ENCODE results near the gene KRT15.

Gene KRT15

GRCh38 chr17:41551365-41551764, 32.7 kb upstream of the KRT15 start:
- TF ChIP-seq CTCF (IDR thresholded peaks at IDR 0.05; ENCODE audit: low read depth, low read length) = no peak
- DNase-seq (ENCODE audit: low read depth in 2 of 2) = peak; percentile 31 to 60
- no peak overlapping the region for H3K4me3 ChIP-seq (replicated peaks in 1 of 2; ENCODE audit: low read depth in 2 of 2, low read length in 2 of 2)

- TF ChIP-seq CTCF (IDR thresholded peaks at IDR 0.05; ENCODE audit: low read depth, low read length) = no peak
- DNase-seq (ENCODE audit: low read depth in 2 of 2) = peak in 1 of 2 donors; percentile 9
- H3K4me3 ChIP-seq (replicated peaks in 1 of 2; ENCODE audit: low read depth in 2 of 2, low read length in 2 of 2) = no peak overlapping the region
These were observed 30.9 kb upstream of the KRT15 start for GRCh38 chr17:41549596-41550039.

GRCh38 chr17:41548844-41549595, 30.3 kb upstream of the KRT15 start:
- H3K4me3 ChIP-seq (replicated peaks in 1 of 2; ENCODE audit: low read depth in 2 of 2, low read length in 2 of 2) = peak overlapping the region in 1 of 2 donors; percentile 18
- TF ChIP-seq CTCF (IDR thresholded peaks at IDR 0.05; ENCODE audit: low read depth, low read length) = peak; percentile 88
- DNase-seq (ENCODE audit: low read depth in 2 of 2) = peak; percentile 87 to 91

GRCh38 chr17:41547921-41548843, 29.5 kb upstream of the KRT15 start:
- no peak for TF ChIP-seq CTCF (IDR thresholded peaks at IDR 0.05; ENCODE audit: low read depth, low read length)
- peak overlapping the region in 1 of 2 donors; percentile 18 for H3K4me3 ChIP-seq (replicated peaks in 1 of 2; ENCODE audit: low read depth in 2 of 2, low read length in 2 of 2)
- DNase-seq (ENCODE audit: low read depth in 2 of 2) = peak; percentile 96 to 97

- peak in 1 of 2 donors; percentile 72 for DNase-seq (ENCODE audit: low read depth in 2 of 2)
- no peak overlapping the region for H3K4me3 ChIP-seq (replicated peaks in 1 of 2; ENCODE audit: low read depth in 2 of 2, low read length in 2 of 2)
- TF ChIP-seq CTCF (IDR thresholded peaks at IDR 0.05; ENCODE audit: low read depth, low read length) = no peak
These were observed 28.7 kb upstream of the KRT15 start for GRCh38 chr17:41547378-41547841.

GRCh38 chr17:41546819-41547218, 28.1 kb upstream of the KRT15 start:
- no peak for TF ChIP-seq CTCF (IDR thresholded peaks at IDR 0.05; ENCODE audit: low read depth, low read length)
- H3K4me3 ChIP-seq (replicated peaks in 1 of 2; ENCODE audit: low read depth in 2 of 2, low read length in 2 of 2) = no peak overlapping the region
- DNase-seq (ENCODE audit: low read depth in 2 of 2) = no peak
